Measurements from ENCODE around the gene TIAM2. TPM values are rescaled to one million over a fixed set of nuclear protein-coding genes. Genes with fewer than 3 reads are reported as not detected.

TIAM2 gene
- total and polyA plus RNA-seq, 12 donors: 4.3 to 22.5 (median 11.8) TPM

- H3K9me3 ChIP-seq: no peaks in the 10 kb centered on the region
- DNase-seq: no peak
- H3K27ac ChIP-seq: no peak overlapping the region
- H3K27me3 ChIP-seq: no peaks in the 10 kb centered on the region
- TF ChIP-seq CTCF (IDR thresholded peaks at IDR 0.05): no peak
- no peak for ATAC-seq
- WGBS, 2 donors: 77 to 80% methylated on average over 7 of the region's 7 CpGs
- peaks cover 0 to 4% (median 0%) of the 10 kb centered on the region in 9 donors for H3K4me1 ChIP-seq
- H3K4me3 ChIP-seq: no peak overlapping the region
- intact Hi-C loops (cut with DNase I): no loop called here
- H3K36me3 ChIP-seq: no peaks in the 10 kb centered on the region
Observed at GRCh38 chr6:155112757-155113156, 117.6 kb downstream of the TIAM2 start.

GRCh38 chr6:155115893-155116570 lies 120.9 kb downstream of the TIAM2 start:
- Histone ChIP-seq H3K4me1 (peaks cover 0 to under 1% (median 0%) of the 10 kb centered on the region in 9 donors), H3K27me3 (no peaks in the 10 kb centered on the region), H3K36me3 (no peaks in the 10 kb centered on the region), H3K4me3 (no peak overlapping the region), H3K9me3 (no peaks in the 10 kb centered on the region), H3K27ac (no peak overlapping the region)
- intact Hi-C loops (cut with DNase I): no loop called here
- ATAC-seq: no peak
- no peak for DNase-seq
- WGBS, 2 donors: 71% methylated on average over 4 of the region's 4 CpGs
- TF ChIP-seq CTCF (IDR thresholded peaks at IDR 0.05): no peak

- 91 to 95% methylated on average over 5 of the region's 5 CpGs for WGBS, 2 donors
- intact Hi-C loops (cut with DNase I): no loop called here
Observed at GRCh38 chr6:155116571-155116910, 121.4 kb downstream of the TIAM2 start.

GRCh38 chr6:155117256-155117655 lies 122.1 kb downstream of the TIAM2 start:
- no peak for DNase-seq
- peaks cover 0 to 11% (median 4%) of the 10 kb centered on the region in 9 donors for H3K4me1 ChIP-seq
- H3K27me3 ChIP-seq: no peaks in the 10 kb centered on the region
- H3K9me3 ChIP-seq: no peaks in the 10 kb centered on the region
- no peak for ATAC-seq
- intact Hi-C loops (cut with DNase I): no loop called here
- H3K36me3 ChIP-seq: no peaks in the 10 kb centered on the region
- no peak overlapping the region for H3K27ac ChIP-seq
- 92 to 95% methylated on average over 13 of the region's 13 CpGs for WGBS, 2 donors
- no peak for TF ChIP-seq CTCF (IDR thresholded peaks at IDR 0.05)
- H3K4me3 ChIP-seq: no peak overlapping the region

More at GRCh38 chr6:155116571-155116910, 121.4 kb downstream of the TIAM2 start:
- ATAC-seq (no peak), DNase-seq (no peak)
- H3K9me3 ChIP-seq: no peaks in the 10 kb centered on the region
- no peak for TF ChIP-seq CTCF (IDR thresholded peaks at IDR 0.05)
- H3K27ac ChIP-seq: no peak overlapping the region
- H3K36me3 ChIP-seq: no peaks in the 10 kb centered on the region
- no peaks in the 10 kb centered on the region for H3K27me3 ChIP-seq
- H3K4me1 ChIP-seq: peaks cover 0 to 6% (median 1%) of the 10 kb centered on the region in 9 donors
- H3K4me3 ChIP-seq: no peak overlapping the region
